ENCODE results near the gene DPYSL5.

DPYSL5 gene

DNA sequence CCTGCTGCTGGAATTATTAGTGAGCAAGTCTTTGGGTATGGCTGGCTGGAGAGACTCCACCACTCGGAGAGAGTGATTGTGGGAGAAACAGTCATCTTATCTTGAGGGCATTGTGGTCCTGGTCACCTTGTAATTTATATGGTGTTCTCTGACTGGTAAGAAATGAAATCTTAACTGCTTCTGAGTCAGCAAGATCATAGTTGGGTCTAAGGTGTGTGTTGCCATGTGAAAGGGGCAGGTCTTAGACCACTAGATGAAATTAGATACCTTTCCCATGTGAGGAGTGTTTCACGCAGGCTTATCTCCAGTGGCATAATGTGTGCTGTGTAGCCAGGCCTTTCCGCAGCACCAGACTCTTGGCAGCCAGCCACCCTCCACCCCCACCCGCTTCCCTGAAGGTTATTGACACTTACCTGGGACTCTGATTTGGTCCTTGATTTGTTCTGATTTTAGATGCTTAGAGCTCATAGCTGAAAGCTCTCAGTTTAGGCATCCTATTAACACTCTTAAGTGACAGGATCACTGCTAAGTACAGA lies 130.2 kb downstream of the DPYSL5 start:
- no peak for TF ChIP-seq CTCF (IDR thresholded peaks at IDR 0.05)

- no peak for TF ChIP-seq CTCF (IDR thresholded peaks at IDR 0.05)
Observed at GRCh38 chr2:26979741-26980140, 131.8 kb downstream of the DPYSL5 start.

DNA sequence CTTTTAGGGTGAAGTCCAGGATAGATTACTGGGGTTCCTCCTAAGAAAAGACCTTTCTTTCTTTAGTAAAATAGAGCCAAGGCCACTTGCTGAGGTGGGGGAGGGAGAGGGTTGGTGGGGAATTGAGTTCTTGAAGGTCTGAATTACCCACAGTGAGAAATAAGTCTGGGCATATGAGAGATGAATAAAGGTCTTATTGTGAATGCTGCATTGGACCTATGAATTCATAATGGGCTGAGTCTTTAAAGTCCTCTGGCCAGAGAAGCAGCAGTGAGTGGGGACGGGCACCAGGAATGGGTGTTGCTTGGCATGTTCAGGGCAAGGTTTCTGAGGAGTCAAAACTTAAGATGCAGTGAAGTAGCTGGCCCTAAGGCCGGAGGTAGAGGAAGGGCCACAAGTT lies 133.0 kb downstream of the DPYSL5 start:
- TF ChIP-seq CTCF (IDR thresholded peaks at IDR 0.05): no peak

- peak; percentile 41; the same call in 1 of the 2 replicates for TF ChIP-seq CTCF (IDR thresholded peaks at IDR 0.05)
Observed at GRCh38 chr2:26982102-26982742, 134.3 kb downstream of the DPYSL5 start.

GRCh38 chr2:26983746-26984145 lies 135.8 kb downstream of the DPYSL5 start:
- TF ChIP-seq CTCF (IDR thresholded peaks at IDR 0.05): no peak

DNA sequence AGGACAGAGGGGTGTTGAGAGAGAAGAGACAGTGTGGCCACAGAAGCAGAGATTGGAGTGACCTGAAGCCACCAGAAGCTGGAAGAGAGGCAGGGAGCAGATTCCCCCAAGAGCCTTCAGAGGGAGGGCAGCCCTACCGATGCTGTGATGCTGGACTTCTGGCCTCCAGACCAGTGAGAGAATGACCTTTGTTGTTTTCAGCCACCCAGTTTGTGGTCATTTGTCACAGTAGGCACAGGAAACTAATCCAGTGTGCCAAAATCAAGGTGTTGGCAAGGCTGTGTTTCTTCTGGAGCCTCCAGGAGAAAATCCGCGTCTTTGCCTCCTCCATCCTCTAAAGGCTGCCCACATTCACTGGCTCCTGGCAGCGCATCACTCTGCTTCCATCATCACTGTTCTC lies 137.9 kb downstream of the DPYSL5 start:
- TF ChIP-seq CTCF (IDR thresholded peaks at IDR 0.05): no peak

DNA sequence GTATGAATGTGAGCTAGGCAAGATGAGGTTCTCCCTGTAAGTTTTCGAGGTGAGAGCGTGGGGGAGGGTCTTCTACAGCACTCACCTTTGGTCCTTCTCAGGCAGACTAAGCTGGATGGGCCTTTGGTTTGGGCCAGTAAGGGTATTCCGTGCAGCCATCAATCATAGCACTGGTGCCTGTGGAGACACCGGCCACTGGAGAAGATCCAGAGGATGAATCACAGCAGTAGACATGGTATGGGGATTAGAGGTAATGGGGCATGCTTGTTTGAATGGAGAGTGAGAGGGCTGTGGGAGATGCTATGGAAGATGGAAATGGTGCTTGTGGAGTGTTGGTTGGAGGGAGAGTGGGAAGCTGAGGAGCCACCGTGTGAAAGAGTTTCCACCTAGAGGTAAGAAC lies 138.6 kb downstream of the DPYSL5 start:
- no peak for TF ChIP-seq CTCF (IDR thresholded peaks at IDR 0.05)

Data from LNCAP (cell line).